HG02840 (cell line): ENCODE measurements around the gene NHLH1.

Source experiments
- ATAC-seq: cut with Tn5 transposase; IDR thresholded peaks from one replicate; pipeline ENCODE4 v1.9.1; 2021; ENCODE audit warnings: mild to moderate bottlenecking, moderate library complexity, moderate number of reproducible peaks; ENCODE audit not compliant: unreplicated experiment, low FRiP score

Gene NHLH1

DNA sequence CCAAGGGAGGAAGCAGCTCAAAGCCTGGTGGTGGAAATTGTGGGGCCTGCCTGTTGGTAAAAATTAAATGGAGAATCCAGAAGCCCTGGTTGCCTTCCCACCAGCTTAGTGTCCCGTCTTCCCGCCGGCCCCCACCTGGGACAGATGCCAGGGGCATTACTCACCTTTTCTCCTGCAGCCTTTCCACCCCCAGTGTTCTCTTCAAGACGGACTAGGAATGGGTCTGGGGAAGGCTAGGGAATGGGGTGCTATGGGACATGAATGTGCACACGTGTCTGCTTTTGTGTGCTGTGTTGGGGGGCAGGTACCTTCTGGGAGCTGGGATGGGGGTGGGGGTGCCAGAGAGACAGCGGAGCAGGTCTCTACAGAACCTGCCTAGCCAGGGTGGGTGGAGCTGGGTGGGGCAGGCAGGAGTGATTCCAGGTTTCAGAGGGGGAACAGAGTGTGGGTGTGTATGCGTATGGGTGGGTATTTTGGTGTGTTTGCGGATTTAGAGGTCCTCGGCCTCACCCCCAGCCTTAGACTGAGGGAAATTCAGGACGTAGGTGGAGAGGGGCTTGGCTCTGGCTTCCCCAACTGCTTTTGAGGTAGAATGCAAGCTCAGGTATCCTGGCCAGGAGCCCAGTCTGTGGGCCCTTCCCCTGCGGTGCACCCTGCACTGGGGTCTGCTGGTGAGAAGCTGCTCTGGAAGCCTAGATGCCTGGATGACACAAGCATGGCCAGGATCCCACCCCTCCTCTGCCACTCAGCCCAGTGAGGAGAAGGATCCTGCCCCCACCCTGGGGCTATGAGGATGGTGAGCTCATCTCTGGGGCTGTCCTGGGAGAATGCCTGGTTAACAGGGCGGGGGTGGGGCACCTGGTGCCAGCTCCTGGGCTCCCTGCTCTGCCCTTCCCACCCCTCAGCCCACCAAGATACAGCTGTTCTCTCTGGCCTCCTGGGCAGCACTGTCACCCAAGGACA is 41.2 kb downstream of the NHLH1 start:
- ATAC-seq = no peak

- ATAC-seq = no peak
Observed at GRCh38 chr1:160408864-160409263, 42.0 kb downstream of the NHLH1 start.

DNA sequence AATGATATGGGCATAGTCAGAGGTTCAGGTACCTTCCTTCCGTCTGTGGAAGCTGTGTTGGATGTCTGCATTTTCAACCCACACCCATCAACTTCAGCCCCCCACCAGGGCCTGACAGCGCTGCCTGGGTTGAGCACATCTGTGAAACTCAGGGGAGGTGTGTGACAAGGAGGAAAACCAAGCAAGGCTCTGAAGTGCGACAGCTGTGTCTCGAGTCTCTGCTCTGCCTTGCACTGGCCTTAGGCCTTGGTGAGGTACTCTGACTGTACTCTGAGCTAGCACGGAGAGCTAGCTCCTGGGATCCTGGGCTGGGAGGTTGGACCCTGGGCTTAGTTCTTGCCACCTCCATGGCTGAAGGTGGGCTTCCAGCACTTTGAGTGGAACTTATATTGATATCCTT is 42.6 kb downstream of the NHLH1 start:
- no peak for ATAC-seq

DNA sequence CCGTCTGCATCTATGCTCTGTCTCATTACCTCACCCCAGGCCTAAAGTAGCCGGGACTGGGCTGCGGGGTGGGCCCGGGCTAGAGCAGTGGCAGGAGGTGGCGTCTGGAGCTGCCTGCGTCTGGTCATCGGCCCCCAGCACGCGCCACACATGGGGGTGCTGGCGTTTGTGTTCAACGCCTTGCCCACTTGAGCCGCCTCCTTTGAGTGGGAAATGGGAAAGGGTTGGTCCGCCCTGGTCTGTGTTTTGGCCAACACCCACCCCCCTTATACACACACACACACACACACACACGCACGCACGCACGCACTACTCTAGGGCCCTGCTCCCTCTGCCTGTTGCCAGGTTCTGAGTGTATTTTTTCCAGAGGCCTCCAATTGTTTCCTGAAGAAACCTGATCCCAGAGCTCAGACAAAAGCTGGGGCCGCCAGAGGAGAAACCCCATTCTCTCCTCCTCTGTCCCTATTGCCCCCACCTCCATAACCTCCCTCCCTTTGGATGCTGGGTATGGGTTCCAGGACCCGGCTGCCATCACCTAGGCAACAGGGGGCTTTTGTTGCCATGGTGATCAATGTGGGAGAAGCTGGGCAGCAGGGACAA is 43.6 kb downstream of the NHLH1 start:
- no peak for ATAC-seq

- ATAC-seq = no peak
Observed at GRCh38 chr1:160411271-160412027, 44.6 kb downstream of the NHLH1 start.

DNA sequence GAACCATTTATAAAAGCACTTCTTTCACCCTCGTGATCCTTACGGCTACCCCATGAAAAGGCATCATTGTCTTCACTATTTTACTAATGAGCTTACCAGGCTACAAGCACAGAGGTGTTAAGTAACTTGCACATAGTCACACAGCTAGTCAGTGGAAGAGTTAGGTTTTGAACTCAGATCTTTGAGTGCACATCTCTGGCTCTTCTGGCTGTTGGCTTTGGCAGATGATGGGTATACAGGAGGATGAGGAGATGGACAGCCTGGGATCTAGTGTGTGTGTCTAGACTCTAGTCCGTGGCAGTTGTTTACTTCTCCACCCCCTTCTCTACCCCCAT is 45.1 kb downstream of the NHLH1 start:
- no peak for ATAC-seq

- no peak for ATAC-seq
Observed at GRCh38 chr1:160413716-160414115, 46.8 kb downstream of the NHLH1 start.

- ATAC-seq = no peak
Observed at GRCh38 chr1:160414881-160415280, 48.0 kb downstream of the NHLH1 start.

DNA sequence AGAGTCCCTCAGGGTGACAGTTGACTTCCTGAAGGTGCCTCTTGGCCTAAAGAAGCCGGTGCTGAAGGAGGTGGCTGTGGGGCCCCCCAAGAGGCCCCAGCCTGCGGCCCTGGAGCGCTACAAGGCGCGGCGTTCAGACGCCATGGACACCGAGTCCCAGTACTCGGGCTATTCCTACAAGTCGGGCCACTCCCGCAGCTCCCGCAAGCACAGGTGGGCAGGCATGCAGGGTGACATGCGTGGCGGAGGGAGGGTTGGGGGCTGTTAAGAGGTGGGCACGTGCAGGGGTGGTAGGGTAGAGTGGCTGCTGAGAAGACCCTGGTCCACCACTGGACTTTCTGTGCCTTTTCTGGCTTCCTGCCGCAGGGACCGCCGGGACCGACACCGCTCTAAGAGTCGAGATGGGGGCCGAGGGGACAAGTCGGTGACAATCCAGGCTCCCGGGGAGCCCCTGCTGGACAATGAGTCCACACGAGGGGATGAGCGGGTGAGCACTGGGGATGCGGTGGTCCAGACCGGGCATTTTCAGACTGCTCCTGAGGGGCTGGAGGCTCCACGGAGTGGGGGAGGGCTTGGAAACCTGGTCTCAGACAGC is 48.9 kb downstream of the NHLH1 start:
- no peak for ATAC-seq

- no peak for ATAC-seq
Observed at GRCh38 chr1:160416369-160416768, 49.5 kb downstream of the NHLH1 start.

- ATAC-seq = no peak
Observed at GRCh38 chr1:160418483-160418882, 51.6 kb downstream of the NHLH1 start.

- no peak for ATAC-seq
Observed at GRCh38 chr1:160419150-160419837, 52.4 kb downstream of the NHLH1 start.

GRCh38 chr1:160419838-160420169 is 52.9 kb downstream of the NHLH1 start:
- ATAC-seq = no peak

DNA sequence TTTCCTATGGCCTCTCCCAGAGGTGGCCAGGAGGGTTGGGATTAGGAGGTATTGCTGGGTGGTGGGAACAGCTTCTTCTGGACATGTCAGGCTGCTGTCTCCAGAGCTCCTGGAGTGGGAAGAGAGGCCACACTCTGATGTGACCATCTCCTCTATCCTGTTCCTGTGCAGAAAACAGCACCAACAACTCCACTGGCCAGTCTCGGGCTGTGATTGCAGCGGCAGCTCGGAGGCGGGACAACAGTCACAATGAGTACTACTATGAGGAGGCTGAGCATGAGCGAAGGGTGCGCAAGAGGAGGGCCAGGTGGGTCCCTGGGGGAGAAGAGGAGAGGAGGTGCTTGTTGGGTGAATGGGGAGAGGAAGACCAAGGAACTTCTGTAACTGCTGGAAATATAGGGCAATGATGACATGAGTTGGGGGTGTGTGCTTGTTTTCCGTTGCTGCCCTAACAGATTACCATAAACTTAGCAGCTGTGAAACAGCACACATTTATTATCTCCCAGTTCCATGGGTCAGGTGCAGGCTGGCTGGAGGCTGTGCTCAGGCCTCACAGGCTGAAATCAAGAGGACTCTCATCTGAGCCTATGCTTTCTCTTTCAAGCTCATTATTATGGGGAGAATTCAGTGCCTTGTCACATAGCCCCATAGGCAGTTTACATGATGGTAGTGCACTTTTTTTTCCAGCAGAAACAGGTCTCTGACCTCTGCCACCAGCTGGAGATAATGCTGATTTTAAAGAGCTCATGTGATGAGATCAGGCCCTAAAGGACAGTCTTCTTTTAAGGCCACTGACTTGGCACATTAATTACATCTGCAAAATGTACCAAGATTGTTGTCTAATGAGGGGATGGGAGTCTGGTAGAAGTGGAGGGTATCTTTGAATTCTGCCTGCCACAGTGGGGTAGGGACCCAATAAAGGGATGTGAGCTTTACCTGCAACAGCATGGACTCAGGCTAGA is 54.3 kb downstream of the NHLH1 start:
- no peak for ATAC-seq

DNA sequence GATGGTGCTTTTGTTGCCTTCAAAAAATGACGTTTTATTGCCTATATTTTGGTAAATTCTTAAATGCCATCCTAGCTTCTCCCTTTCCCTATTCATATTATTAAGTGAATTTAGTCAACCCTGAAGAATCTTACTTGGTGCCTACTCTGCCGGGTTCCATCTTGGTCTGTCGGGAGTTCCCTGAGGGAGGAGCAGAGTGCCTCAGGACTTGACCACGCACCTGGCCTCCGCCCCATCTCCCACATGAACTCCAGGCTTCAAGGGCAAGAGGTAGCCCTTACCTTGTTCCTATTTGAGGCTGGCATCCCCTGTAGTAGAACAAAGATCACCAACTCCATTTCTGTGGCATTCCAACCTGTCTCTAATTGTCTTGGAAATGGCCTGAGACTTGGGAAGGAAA is 55.0 kb downstream of the NHLH1 start:
- no peak for ATAC-seq
